CD8-positive, alpha-beta memory T cell (primary cell): ENCODE results near the gene SPIN2B. TPM values are rescaled to one million over a fixed set of nuclear protein-coding genes. Genes with fewer than 3 reads are reported as not detected.
"Not testable (repeated sequence)": the region's sequence is repeated elsewhere in the genome, so short reads cannot be mapped to it uniquely, and the experiment has no call there.

Source experiments
- CTCF ChIA-PET: fragments of 350-600 bp; sonication (Branson Sonifier 250); formaldehyde crosslinking; loops from one replicate; lab custom pipeline; 2021; ENCODE audit warnings: antibody characterized with exemption; lab: Charles Lee
- POLR2A ChIA-PET: fragments of 350-600 bp; sonication (Branson Sonifier 250); formaldehyde crosslinking; loops from one replicate; lab custom pipeline; 2021; ENCODE audit warnings: antibody characterized with exemption; lab: Charles Lee
- DNase-seq, 5 donors: peaks; one replicate each; pipeline versions ENCODE4 v3.0.0 to v3.0.0-alpha.2; 2020 to 2022; ENCODE audit warnings: mixed read lengths in 1 of 5
- H3K27ac ChIP-seq: one replicate; pipeline ENCODE4 v1.7.0; 2013; ENCODE audit warnings: low read depth, mild to moderate bottlenecking, low read length, moderate library complexity
- H3K27me3 ChIP-seq: 2 replicates; pipeline ENCODE4 v1.7.0; 2013; ENCODE audit warnings: low read length, mild to moderate bottlenecking; ENCODE audit not compliant: insufficient read depth, poor library complexity, severe bottlenecking
- H3K36me3 ChIP-seq: 2 replicates; pipeline ENCODE4 v1.7.0; 2013; ENCODE audit warnings: mild to moderate bottlenecking, low read length, moderate library complexity; ENCODE audit not compliant: insufficient read depth
- H3K4me1 ChIP-seq: 2 replicates; pipeline ENCODE4 v1.7.0; 2013; ENCODE audit warnings: mild to moderate bottlenecking, low read length, moderate library complexity; ENCODE audit not compliant: insufficient read depth
- H3K4me3 ChIP-seq: 2 replicates; pipeline ENCODE4 v1.7.0; 2013; ENCODE audit warnings: mild to moderate bottlenecking, low read length
- H3K9me3 ChIP-seq: 2 replicates; pipeline ENCODE4 v1.7.0; 2013; ENCODE audit warnings: mild to moderate bottlenecking, low read length
- H3K27ac Mint-ChIP-seq, 8 donors: one replicate each; pipeline ENCODE4 v1.8.0; 2020 to 2021; ENCODE audit warnings: mixed read lengths in 8 of 8, mild to moderate bottlenecking in 6 of 8, inconsistent platforms in 3 of 8, moderate library complexity in 3 of 8
- H3K27me3 Mint-ChIP-seq, 2 donors: one replicate each; pipeline ENCODE4 v1.8.0; 2020 to 2021; ENCODE audit warnings: mixed read lengths in 2 of 2, mild to moderate bottlenecking in 1 of 2, moderate library complexity in 1 of 2
- H3K36me3 Mint-ChIP-seq, 3 donors: one replicate each; pipeline ENCODE4 v1.8.0; 2020 to 2021; ENCODE audit warnings: mixed read lengths in 3 of 3, inconsistent platforms in 1 of 3, mild to moderate bottlenecking in 1 of 3
- H3K4me1 Mint-ChIP-seq, 3 donors: one replicate each; pipeline ENCODE4 v1.8.0; 2020 to 2021; ENCODE audit warnings: mixed read lengths in 3 of 3, inconsistent platforms in 1 of 3, mild to moderate bottlenecking in 1 of 3
- H3K4me3 Mint-ChIP-seq, 7 donors: one replicate each; pipeline ENCODE4 v1.8.0; 2020 to 2021; ENCODE audit warnings: mixed read lengths in 7 of 7, mild to moderate bottlenecking in 6 of 7, moderate library complexity in 4 of 7, inconsistent platforms in 2 of 7
- H3K9me3 Mint-ChIP-seq, 5 donors: one replicate each; pipeline ENCODE4 v1.8.0; 2020 to 2022; ENCODE audit warnings: mixed read lengths in 5 of 5, mild to moderate bottlenecking in 3 of 5, moderate library complexity in 2 of 5, inconsistent platforms in 1 of 5
- polyA plus RNA-seq: library from polyadenylated mRNA; unstranded; fragments of 300-500 nt; fragmentation: Illumina TruSeq; gene quantifications from one replicate; pipeline ENCODE4 v1.2.3, GENCODE V29; 2021
- total RNA-seq, 2 experiments: library from RNA; stranded (reverse); gene quantifications; one replicate each; pipeline ENCODE4 v1.2.3, GENCODE V29; 2021

SPIN2B gene
- total RNA-seq (1 to 10 TPM; 7.8 to 8.4 TPM), polyA plus RNA-seq (20.5 TPM)

GRCh38 chrX:57121162-57121755 lies at the start of gene SPIN2B:
Gene SPIN2B (minus strand): TSS chrX:57121548.
- Histone ChIP-seq H3K9me3 (no peaks in the 10 kb centered on the region), H3K4me1 (no peaks in the 10 kb centered on the region), H3K27ac (peak within 1 kb of the TSS; percentile 38), H3K27me3 (no peaks in the 10 kb centered on the region), H3K4me3 (peak within 1 kb of the TSS; percentile 51), H3K36me3 (no peaks in the 10 kb centered on the region)
- ChIA-PET POLR2A (no interaction called here), CTCF (interaction anchor here (1.1 kb wide), 1 partner anchor 166 kb away, joined by 3 read pairs; the partner anchor contains the start of gene FAAH2)
- H3K27ac Mint-ChIP-seq = peak within 1 kb of the TSS; percentile 80 to 98 (median 92)
- H3K4me1 Mint-ChIP-seq = peaks cover 6 to 27% (median 13%) of the 10 kb centered on the region in 3 donors
- peaks cover 0 to 2% (median 0%) of the 10 kb centered on the region in 5 donors for H3K9me3 Mint-ChIP-seq
- peaks cover 0 to 7% of the 10 kb centered on the region in 2 donors for H3K27me3 Mint-ChIP-seq
- peak; percentile 60 to 85 (median 76) for DNase-seq
- H3K4me3 Mint-ChIP-seq = peak within 1 kb of the TSS; percentile 90 to 97 (median 94)
- H3K36me3 Mint-ChIP-seq = peaks cover 0 to 18% (median 0%) of the 10 kb centered on the region in 3 donors

DNA sequence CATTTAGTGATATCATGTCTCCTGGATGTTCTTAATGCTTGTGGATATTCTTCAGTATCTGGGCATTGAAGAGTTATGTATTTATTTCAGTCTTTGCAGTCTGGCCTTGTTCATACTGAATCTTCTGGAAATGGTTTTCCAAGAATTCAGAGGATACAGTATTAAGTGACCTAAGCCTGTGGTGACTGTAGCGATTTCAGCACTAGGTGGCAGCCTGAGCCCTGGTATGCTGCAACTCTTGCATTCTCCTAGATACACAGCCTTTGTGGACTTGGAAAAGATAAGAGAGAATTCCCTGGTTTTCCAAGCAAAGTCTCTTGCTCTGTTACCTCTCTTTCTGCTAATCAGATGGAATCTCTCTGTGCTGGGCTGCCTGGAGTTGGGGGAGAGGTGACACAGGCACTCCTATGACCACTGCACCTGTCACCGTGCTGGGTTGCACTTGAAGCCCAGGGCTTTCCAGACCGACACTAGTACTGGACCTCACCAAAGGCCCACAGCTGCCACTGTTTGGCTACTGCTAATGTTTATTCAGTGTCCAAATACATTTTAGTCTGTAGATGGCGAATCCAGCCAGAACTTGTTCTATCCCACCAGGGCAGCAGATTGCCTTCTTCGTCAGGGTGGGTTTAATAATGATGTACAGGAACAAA lies 35.2 kb upstream of the SPIN2B start:
- H3K27ac Mint-ChIP-seq = no peak overlapping the region
- peaks cover 2 to 32% (median 13%) of the 10 kb centered on the region in 3 donors for H3K36me3 Mint-ChIP-seq
- peaks cover 0 to 38% (median 21%) of the 10 kb centered on the region in 5 donors for H3K9me3 Mint-ChIP-seq
- peaks cover 0 to 8% of the 10 kb centered on the region in 2 donors for H3K27me3 Mint-ChIP-seq
- ChIA-PET CTCF (no interaction called here), POLR2A (no interaction called here)
- Histone ChIP-seq H3K36me3 (no peaks in the 10 kb centered on the region), H3K4me3 (no peak overlapping the region), H3K4me1 (no peaks in the 10 kb centered on the region), H3K27ac (no peak overlapping the region), H3K27me3 (no peaks in the 10 kb centered on the region), H3K9me3 (no peaks in the 10 kb centered on the region)
- no peaks in the 10 kb centered on the region for H3K4me1 Mint-ChIP-seq
- H3K4me3 Mint-ChIP-seq = no peak overlapping the region
- no peak for DNase-seq

DNA sequence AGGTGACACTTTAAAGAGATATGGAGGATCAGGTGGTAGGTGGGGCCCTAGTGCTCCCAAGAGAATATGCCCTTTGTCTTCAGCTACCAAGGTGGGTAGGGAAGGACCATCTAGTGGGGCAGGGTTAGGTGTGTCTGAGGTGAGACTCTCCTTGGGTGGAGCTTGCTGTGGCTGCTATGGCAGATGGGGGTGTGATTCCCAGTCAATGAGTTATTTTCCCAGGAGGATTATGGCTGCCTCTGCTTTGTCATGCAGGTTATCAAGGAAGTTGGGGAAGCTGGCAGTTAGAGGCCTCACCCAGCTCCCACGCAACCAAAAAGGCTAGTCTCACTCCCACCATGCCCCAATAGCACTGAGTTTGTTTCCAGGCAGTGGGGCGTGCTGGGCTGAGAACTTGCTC lies 33.8 kb upstream of the SPIN2B start:
- DNase-seq = no peak
- H3K9me3 Mint-ChIP-seq = peaks cover 0 to 36% (median 13%) of the 10 kb centered on the region in 5 donors
- ChIA-PET CTCF (no interaction called here), POLR2A (no interaction called here)
- Histone ChIP-seq H3K4me3 (no peak overlapping the region), H3K9me3 (no peaks in the 10 kb centered on the region), H3K27ac (no peak overlapping the region), H3K4me1 (no peaks in the 10 kb centered on the region), H3K27me3 (no peaks in the 10 kb centered on the region), H3K36me3 (no peaks in the 10 kb centered on the region)
- peaks cover 4 to 30% (median 18%) of the 10 kb centered on the region in 3 donors for H3K36me3 Mint-ChIP-seq
- H3K27me3 Mint-ChIP-seq = peaks cover 0 to 8% of the 10 kb centered on the region in 2 donors
- no peaks in the 10 kb centered on the region for H3K4me1 Mint-ChIP-seq
- no peak overlapping the region for H3K4me3 Mint-ChIP-seq
- H3K27ac Mint-ChIP-seq = no peak overlapping the region

GRCh38 chrX:57152222-57152621 lies 30.9 kb upstream of the SPIN2B start:
- DNase-seq, H3K4me3 Mint-ChIP-seq, POLR2A ChIA-PET, H3K9me3 ChIP-seq, H3K27me3 Mint-ChIP-seq, H3K4me1 Mint-ChIP-seq, H3K27me3 ChIP-seq, H3K36me3 ChIP-seq, H3K4me1 ChIP-seq, CTCF ChIA-PET, H3K27ac Mint-ChIP-seq, H3K27ac ChIP-seq, H3K4me3 ChIP-seq: not testable (repeated sequence)
- H3K36me3 Mint-ChIP-seq = peaks cover 4 to 32% (median 22%) of the 10 kb centered on the region in 3 donors
- peaks cover 0 to 28% (median 13%) of the 10 kb centered on the region in 5 donors for H3K9me3 Mint-ChIP-seq

- peaks cover 7 to 17% (median 14%) of the 10 kb centered on the region in 3 donors for H3K4me1 Mint-ChIP-seq
- no peaks in the 10 kb centered on the region for H3K4me1 ChIP-seq
- H3K27ac Mint-ChIP-seq = no peak overlapping the region
- ChIA-PET CTCF (no interaction called here), POLR2A (no interaction called here)
- no peaks in the 10 kb centered on the region for H3K9me3 Mint-ChIP-seq
- H3K9me3 ChIP-seq = no peaks in the 10 kb centered on the region
- no peak overlapping the region for H3K4me3 Mint-ChIP-seq
- no peaks in the 10 kb centered on the region for H3K36me3 ChIP-seq
- H3K36me3 Mint-ChIP-seq = no peaks in the 10 kb centered on the region
- peaks cover 0 to 7% of the 10 kb centered on the region in 2 donors for H3K27me3 Mint-ChIP-seq
- DNase-seq = no peak
- H3K27me3 ChIP-seq = no peaks in the 10 kb centered on the region
- H3K4me3 ChIP-seq = no peak overlapping the region
- H3K27ac ChIP-seq = no peak overlapping the region
Measured at GRCh38 chrX:57138674-57139073, 17.3 kb upstream of the SPIN2B start.

DNA sequence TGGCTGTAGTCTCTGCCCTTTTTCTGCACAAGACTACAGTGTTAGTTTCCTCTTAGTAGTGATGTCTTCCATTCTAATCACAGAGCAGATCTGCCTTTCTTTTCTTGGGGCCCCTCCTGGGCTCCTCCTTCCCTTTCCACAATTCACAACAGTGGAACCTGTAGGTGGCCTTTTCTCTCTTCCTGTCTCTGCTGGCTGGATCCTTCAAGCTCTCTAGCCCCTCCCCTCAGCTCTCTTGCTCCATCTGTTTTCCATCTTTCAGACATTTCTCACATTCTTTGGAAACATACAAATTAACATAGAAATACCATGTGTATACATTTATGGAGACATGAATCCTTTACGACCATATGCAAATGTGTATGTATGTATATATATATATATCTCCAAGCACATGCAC lies 16.2 kb upstream of the SPIN2B start:
- H3K9me3 Mint-ChIP-seq = no peaks in the 10 kb centered on the region
- peak overlapping the region in 1 of 8 donors; percentile 47 for H3K27ac Mint-ChIP-seq
- Histone ChIP-seq H3K4me3 (no peak overlapping the region), H3K4me1 (no peaks in the 10 kb centered on the region), H3K36me3 (no peaks in the 10 kb centered on the region), H3K9me3 (no peaks in the 10 kb centered on the region), H3K27ac (no peak overlapping the region), H3K27me3 (no peaks in the 10 kb centered on the region)
- peaks cover 0 to 2% (median 0%) of the 10 kb centered on the region in 3 donors for H3K36me3 Mint-ChIP-seq
- peaks cover 7 to 10% (median 10%) of the 10 kb centered on the region in 3 donors for H3K4me1 Mint-ChIP-seq
- H3K27me3 Mint-ChIP-seq = peaks cover 0 to 7% of the 10 kb centered on the region in 2 donors
- CTCF ChIA-PET = no interaction called here
- H3K4me3 Mint-ChIP-seq = no peak overlapping the region
- POLR2A ChIA-PET = no interaction called here
- no peak for DNase-seq

GRCh38 chrX:57137073-57137472 lies 15.7 kb upstream of the SPIN2B start, which contains the start of gene SPIN2A:
Gene SPIN2A (minus strand): TSS chrX:57137397. CDS start chrX:57136597, 800 bp downstream.
- DNase-seq, H3K36me3 Mint-ChIP-seq, H3K4me3 Mint-ChIP-seq, H3K27me3 ChIP-seq, H3K4me1 ChIP-seq, CTCF ChIA-PET, H3K4me1 Mint-ChIP-seq, POLR2A ChIA-PET, H3K9me3 ChIP-seq, H3K27ac ChIP-seq, H3K4me3 ChIP-seq, H3K9me3 Mint-ChIP-seq, H3K27me3 Mint-ChIP-seq, H3K36me3 ChIP-seq: not testable (repeated sequence)
- H3K27ac Mint-ChIP-seq = peak within 1 kb of the TSS in 1 of 8 donors; percentile 47

DNA sequence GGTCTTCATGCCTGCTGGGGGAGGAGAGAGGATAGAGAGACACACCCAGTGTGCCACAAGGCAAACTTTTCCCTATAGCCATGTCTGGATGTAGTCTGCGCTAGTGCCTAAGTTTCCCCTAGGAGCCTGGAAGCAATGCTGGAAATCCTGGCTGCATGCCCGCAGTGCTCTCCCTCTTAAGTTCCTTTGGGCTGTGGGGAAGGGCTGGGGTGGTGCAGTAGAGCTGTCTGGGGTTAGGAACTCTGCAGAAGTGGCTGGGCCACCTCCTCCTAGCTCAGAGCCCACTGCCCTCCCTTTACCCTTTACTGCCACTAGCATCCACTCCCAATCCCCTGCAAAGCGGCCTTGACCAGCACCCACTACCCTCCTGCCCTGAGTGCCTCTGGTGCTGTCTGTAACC lies 15.2 kb upstream of the SPIN2B start:
- H3K36me3 Mint-ChIP-seq, H3K27ac ChIP-seq, DNase-seq, H3K36me3 ChIP-seq, H3K9me3 Mint-ChIP-seq, POLR2A ChIA-PET, H3K27ac Mint-ChIP-seq, CTCF ChIA-PET, H3K27me3 Mint-ChIP-seq, H3K27me3 ChIP-seq, H3K9me3 ChIP-seq, H3K4me1 Mint-ChIP-seq, H3K4me3 ChIP-seq, H3K4me1 ChIP-seq, H3K4me3 Mint-ChIP-seq: not testable (repeated sequence)
